Activated CD8-positive, alpha-beta memory T cell treated with anti-CD3 and anti-CD28 coated beads for 1 hour (primary cell): ENCODE results near the gene RBMS1.

Source experiments
- DNase-seq, 2 donors: peaks; one replicate each; pipeline ENCODE4 v3.0.0-alpha.2; 2020; ENCODE audit warnings: low read depth in 1 of 2; ENCODE audit errors: extremely low read depth in 1 of 2

RBMS1 gene

DNA sequence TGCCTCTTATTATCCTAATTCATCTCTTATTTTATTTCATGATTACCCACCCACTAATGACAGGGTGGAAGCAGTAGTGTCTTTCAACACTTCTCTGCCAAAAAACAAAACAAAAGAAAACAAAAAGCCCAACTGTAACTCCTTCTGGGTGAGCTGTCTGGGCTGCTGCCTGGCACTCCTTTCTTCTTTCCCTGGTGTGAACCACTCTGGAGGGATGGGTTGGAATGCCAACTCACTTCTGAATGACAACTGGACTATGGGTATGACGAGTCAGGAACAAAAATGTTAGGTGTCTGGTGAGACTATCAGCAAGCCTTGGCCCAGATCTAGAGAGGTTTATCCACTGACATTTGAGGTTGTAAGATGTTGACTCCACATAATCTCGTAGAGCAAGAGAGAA is 205.3 kb downstream of the RBMS1 start:
- no peak for DNase-seq

DNA sequence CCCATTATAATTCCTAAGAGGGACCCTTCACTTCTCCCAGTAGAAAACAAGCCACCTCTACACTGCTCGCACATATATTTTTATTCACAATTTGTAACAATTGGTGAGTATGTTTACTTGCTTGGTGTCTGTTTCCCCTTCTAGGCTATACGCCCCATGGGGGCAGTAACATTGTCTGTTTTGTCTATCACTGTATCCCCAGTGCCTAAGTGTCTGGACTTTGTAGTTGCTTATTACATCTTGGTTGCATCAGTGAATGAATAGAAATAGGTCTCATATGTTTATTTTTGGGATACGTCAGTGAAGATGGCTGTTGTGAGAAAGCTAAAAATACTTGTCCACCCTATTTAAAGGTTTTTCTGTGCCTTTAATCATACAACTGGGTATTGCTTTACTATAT is 206.1 kb downstream of the RBMS1 start:
- DNase-seq: no peak

DNA sequence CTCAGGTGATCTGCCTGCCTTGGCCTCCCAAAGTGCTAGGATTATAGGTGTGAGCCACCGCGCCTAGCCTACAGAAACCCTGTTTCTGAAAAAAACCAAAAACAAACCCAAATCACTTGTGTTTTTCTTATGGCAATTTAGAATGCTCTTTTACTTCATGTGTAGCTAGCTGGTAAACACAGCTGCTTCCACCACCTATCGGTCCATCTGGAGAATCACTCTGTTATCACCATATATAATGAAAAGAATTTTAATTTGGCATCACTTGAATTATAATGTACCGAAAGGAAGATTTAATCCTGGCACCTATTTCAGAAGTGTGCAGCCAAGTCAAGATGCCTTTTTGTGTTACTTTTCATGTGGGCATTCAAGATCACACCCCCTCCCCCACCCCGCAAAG is 207.1 kb downstream of the RBMS1 start:
- no peak for DNase-seq

DNA sequence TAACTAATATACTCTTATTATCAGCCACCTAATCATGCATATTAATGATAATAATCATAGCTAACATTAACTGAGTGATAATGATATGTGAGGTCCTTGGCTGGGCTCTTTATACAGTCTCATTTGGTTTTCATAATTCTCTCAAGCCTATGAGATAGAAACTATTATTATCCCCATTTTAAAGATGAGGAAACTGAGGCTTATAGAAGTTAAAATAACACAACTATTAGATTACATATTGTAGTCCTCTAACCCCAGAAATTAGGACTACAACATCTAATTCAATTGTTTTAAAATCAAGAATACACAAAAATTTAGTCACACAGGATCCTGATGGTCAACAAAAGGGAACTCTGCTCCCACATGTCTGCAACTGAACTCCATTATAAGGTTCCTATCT is 209.9 kb downstream of the RBMS1 start:
- DNase-seq: no peak

DNA sequence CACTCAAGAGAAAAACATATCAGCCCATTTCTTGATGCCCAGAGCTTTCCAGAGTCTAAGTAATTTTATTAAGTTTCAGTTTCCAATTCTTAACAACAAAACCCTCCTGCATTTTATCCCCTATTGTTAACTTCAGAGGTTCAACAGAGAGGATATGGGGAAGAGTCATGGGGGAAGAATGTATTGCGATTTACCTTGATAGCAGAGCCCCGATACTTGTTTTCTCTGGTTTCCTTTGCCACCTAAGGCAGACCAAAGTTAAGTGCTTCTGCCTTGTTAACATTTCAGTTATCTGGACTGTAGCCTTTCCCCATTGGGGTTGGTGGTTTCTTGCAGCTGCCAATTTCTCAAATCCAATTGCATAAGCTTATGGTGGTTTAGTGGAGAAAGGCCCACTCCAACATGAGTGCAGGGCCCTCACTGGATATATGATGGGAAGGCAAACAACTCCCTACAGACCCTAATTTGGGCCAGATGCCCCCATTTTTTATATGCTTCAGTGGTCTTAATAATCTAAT is 211.5 kb downstream of the RBMS1 start:
- DNase-seq: no peak

DNA sequence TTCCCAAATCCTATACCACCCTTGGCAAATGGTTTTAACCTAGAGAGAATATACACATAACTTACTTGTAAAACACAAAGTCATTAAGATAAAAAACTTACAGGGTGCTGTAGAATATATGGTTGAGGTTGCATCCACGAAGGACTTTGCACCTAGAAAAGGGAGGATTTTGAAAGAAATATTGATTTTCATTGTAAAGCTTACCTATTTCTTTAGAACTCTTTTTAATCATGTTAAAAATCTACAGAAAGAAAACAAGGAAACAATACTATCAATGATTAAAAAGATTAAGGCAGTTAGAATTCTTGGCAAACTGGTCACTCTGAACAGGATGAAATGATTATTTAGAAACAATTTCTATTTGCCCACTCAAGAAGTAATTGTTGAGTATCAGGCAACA is 212.4 kb downstream of the RBMS1 start:
- DNase-seq: no peak

DNA sequence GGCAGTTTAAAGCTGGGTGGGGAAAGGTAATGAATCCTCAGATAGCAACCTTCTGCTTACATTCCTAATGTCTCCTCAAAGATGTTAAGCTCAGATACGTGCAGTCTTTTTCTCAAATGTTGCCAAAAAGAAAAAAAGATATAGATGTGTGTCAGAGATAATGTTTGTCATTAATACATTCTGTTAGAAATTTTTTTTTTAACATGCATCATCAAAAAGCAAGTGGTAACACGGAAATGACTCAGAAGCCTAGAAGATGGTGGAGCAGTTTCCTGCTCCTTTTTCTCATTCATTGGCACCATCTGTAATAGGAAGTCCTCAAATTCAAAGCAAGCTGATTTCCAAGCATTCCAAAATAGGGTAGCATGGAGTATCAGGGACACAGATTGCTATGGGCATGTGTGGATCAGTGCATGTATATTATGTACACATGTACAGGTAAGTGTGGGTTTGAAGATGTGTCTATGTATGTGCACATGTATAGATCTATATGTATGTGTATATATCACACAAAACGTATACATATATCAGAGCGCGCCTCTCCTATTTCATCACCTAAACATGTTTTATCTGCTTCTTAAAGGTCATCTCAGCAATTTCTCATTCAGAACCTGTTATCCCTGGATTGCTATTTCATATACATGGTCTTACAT is 213.7 kb downstream of the RBMS1 start:
- DNase-seq: no peak

DNA sequence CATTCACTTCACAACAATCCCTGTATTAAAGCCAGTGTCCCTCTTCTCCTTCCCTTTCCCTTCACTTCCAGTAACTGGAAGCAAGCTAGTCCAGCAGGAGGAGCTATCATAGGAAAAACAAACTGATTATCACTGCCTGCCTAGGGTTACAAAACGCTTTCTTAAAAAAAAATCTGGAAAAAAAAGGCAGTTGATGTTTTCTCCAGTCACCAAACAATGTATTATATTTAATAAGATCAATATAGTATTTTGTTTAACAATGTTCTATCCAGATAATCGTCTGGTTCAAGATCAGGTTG is 214.8 kb downstream of the RBMS1 start:
- DNase-seq: no peak

DNA sequence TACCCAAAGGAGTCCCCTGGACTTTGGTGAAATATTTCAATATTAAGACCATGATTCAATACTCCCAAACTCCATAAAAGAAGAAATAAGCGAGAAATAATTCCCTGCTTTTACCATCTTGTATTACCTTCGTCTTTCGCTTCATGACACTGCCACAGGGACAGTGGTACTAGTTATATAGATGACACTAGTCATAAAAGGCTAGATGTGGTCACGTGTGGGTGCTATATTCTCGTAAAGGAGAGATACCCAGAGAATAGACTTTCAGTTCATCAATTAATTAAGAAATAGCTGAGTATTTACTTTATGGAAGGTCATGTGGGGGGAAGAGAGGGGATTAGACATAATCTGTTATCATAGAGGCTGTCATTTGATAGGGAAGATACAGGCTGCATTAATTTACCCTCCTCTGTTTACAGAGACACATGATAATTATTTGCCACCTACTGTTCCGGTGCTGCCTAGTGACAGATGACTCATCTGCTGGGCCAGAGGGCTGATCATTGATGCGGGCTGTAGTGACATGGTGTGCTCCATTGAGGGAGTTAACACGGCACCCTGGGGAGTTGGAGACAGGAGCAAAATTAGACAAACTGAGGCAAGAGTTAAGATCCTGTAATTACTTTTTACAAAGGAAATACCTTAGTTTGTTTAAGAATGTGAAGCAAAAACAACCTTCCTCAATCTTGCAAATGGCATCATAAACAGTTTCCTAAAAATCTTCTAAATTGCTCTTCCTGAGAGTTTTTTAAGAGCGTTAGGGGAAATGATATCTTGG is 215.3 kb downstream of the RBMS1 start:
- no peak for DNase-seq

DNA sequence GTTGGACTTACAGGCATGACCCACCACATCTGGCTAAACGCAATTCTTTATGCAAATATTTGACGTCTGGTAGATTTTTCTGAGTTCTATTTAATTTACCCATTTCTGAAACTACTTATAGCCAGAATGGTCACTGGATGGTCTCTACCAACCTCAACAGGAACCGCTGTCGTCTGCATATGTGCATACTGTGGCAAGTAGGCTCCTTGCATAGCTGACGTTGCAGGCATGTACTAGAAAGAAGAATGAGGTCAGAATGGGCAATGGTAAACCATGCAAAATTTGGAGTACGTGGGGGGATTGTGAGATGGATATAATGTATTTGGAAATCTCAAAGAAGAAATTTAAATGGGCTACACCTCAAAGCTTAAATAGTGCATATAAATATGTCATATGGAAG is 216.5 kb downstream of the RBMS1 start:
- DNase-seq: no peak

DNA sequence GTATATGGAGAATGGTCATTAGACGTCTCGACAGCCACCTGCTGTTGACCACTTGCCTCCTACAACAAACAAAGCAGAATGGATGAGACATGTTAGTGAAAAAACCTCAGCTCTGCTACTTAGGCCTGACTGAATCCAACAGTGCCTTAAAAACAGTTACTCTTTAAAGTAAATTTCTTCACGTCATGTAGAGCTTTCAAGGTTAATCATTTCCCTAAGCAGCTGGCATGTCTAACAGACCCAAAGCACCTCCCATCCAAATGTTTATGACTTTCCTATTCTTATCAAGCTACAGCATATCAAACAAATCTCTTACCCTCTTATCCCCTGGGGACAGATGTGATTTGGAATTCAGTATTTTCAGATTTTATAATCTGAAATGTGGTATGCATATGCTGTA is 218.0 kb downstream of the RBMS1 start:
- no peak for DNase-seq

DNA sequence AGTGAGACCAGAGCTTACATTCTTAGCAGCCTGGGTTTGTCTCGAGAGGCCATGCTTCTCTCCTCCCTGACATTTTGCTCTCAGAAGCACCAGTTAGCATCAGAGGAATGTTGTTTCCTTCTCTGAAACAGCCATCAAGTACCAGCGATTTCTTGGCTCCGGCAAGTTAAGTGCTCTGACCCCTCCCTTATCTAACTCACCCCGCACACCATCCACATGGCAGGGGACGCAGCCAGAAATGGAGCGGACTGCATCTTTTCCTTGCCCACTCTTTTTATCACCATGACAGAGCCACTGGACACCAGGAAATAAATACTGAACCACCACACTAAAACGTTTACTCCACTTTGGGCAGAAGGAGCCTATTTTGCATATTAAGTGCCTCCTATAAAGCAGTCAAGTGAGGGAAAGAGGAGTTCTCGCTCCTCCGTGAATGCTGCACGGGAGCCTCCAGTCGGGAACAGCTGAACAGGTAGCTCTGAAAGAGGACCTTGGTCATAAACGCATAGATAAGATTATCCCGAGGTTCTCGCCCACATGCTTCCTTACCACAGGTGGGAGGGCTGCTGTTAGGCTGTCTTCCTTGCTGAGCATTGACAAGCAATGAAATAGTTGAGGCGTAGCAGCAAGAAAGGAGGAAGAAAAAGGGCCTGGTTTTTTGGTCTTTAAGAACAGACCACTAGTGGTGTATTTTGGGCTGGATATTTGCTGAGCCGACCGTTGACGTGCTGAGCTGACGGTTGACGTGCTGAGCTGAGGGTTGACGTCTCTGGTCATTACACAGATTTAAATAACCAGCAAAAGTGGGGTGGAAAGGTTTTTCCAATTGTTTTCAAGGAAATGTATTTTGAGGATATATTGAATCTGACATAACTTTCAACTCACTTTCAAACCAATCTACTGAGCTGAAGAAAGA is 222.2 kb downstream of the RBMS1 start:
- DNase-seq: no peak

DNA sequence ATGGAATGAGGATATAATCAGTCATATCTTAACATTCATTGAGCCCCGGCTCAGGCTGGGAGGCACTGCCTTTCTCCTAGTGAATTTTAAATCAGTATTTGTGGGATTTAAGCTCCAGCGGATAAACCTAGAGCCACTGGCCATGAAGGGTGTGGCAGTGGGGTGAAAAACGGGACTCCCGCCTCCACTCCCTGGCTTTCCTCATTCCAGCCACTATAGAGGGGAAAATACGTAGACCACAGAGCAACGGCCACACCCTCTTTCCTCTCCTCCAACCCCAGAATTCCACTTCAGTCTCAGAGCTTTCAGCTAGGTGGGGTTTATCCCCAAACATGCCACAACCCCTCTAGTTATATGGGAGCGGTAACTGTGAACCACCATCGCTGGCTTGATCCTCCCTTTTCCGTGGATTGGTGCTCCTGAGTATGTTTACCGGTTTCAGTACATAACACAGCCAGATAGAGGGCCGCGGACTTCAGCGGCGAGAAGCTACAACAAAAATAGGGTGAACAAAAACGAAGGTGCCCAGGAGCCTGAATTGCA is 223.0 kb downstream of the RBMS1 start:
- DNase-seq: no peak

DNA sequence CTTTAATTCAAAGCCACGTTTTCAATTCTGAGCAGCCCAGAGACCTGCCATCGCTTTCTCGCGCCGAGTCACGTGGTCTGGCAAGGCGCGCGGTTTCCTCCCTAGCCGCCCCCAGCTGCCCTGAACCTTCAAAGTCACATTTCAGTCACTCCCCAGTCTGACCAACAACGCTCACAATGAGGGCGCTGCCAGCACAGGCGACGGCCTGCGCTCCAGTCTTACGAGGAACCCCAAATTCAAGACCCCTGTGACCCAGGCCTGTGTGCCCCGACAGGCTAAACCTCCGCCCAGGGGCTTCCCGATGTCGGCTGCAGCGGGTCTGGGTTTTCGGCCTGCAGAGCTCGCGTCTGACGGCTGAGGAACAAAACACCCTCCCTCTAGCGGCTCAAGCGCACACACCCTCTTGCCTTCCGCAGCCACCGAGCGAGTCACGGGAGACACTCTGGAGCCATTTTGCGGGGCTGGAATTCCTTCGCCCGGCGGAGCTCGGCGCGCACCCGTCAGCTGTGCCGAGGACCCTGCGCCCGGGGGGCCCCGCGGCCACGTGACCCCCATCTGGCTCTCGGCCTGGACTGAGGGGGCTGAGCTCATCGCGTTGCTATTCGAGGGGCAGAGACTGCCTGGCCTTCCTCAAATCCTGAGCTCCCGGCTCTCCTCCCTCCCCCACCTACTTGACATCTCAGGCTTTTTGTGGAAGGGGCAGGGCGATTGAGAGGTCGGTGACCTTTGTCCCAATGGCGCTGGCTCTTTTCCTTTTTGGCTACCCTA is 223.6 kb downstream of the RBMS1 start:
- peak; percentile 22 to 46 for DNase-seq

DNA sequence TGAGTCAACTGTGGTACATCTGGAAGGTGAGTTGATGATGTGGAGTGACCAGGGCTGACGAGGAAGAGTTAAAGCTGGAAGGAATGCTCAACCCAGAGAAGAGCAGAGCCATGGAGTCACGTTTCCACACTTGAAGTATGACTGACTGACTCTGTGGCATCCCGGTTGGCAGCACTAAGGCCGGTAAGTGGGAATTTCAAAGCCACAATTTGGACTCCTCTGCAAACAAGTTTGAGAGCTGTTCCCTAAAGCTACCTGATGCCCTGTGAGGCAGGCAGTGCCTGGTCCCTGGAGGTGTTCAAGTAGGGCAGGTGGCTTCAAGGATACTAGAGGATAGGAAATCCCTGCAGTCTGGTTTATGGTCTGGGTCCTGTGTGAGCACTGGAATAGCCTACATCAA is 224.2 kb downstream of the RBMS1 start:
- no peak for DNase-seq

DNA sequence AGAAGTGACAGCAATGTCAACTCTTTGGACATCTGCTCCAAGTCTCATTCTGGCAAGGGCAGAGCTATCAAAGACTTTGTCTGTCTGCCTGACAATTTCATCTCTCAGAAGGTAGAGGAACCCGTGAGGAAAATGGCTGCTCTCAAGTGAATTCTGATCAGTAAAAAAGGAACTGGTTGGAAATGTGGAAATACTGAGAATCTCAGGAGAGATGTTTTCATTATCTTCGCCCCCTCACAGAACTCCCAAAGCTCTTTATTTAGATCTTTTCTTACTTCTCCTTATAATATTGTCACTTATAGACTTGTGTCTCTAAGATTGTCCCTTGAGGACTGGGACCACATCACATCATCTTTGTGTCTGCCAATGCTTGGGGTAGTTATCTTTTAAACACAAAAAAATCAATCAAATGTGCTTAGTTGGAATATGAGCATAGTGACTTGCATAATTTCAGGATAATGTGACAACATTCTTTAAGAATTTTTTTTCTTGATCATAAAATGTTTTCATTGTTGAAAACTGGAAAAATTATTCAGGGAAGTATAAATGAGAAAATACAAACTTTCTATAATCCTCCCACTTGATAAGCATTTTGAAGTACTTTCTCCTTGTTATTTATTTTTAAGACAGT is 225.3 kb downstream of the RBMS1 start:
- DNase-seq: no peak

DNA sequence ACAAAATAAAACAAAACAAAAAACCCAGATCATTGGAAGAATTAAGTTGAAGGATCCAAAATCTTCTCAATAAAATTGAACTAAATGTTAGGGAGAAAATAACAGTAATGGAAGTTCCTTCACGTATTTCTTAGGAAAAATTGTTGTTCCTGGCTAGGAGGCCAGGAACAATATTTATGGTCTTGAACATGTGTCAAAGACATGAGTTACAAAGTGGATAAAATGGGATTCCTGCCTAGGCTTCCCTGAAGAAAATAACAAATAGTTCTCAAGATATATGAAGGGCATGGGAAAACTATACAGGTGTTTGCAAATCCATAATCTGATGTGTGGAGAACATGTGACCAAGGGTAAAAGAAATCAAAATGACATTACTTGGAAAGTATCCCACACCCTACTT is 225.9 kb downstream of the RBMS1 start:
- DNase-seq: no peak

DNA sequence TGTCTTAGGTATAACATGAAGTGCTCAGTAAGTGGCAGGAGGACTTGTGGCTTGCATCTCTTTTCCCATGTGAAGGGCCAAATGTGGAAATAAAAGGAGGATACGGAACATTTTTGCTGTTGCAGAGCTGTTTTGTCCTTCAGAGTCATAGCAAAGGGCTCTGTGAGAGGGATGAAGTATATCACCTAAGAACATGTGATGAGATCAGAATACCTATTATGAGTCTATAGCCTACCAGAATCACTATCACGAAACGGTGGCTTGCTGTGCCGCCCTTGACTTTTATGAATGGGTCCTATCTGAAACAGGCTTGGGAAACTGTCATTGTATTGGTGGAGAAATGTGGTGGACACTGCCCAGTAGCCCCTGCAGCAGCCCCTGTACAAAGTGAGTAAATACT is 226.6 kb downstream of the RBMS1 start:
- DNase-seq: no peak

DNA sequence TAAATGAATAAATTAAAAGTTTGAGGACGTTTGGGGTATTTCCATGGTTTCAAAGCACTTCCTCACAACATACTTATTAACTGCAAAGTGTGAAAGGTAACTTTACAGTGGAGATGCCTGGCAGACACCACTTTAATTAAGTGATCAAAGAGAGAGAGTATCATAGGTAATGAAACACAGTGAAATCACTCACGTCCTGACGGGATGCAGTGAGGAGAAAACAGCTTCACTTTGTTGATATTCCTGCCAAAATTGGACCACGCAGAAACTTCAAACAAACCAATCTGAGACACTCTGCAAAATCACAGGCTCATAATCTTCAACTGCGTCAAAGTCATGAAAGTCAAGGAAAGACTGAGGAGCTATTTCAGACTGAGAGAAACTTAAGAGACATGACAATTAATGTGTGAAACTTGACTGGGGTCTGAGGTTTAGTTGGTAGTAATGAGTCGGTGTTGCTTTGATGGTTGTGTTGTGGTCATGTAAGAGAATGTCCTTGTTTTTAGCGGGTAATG is 227.5 kb downstream of the RBMS1 start:
- DNase-seq: no peak

DNA sequence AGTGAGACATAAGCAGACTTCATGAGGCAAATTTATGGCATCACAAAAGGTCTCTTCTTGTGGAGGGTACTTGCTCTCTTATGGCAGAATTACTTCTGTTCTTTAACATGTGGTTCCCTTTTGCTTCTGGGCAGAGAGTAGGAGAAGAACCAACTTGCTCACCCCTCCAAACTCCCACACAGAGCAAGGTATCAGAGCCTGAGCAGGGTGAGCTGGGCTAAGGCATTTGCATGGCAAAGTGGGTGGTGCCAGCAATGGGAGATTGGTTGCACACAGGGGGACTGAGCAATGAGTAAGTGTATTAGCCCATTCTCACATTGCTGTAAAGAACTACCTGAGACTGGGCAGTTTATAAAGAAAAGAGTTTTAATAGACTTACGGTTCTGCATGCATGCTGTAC is 229.3 kb downstream of the RBMS1 start:
- DNase-seq: no peak
